Middle frontal gyrus (tissue), 1 donor: ENCODE measurements around the gene SDHB.
"Not testable (repeated sequence)": the region's sequence is repeated elsewhere in the genome, so short reads cannot be mapped to it uniquely, and the experiment has no call there.

ENCODE experiments used
- DNase-seq: peaks from one replicate; pipeline ENCODE4 v3.0.0-alpha.2; 2015; ENCODE audit warnings: low spot score; ENCODE audit errors: extremely low spot score

The SDHB gene

DNA sequence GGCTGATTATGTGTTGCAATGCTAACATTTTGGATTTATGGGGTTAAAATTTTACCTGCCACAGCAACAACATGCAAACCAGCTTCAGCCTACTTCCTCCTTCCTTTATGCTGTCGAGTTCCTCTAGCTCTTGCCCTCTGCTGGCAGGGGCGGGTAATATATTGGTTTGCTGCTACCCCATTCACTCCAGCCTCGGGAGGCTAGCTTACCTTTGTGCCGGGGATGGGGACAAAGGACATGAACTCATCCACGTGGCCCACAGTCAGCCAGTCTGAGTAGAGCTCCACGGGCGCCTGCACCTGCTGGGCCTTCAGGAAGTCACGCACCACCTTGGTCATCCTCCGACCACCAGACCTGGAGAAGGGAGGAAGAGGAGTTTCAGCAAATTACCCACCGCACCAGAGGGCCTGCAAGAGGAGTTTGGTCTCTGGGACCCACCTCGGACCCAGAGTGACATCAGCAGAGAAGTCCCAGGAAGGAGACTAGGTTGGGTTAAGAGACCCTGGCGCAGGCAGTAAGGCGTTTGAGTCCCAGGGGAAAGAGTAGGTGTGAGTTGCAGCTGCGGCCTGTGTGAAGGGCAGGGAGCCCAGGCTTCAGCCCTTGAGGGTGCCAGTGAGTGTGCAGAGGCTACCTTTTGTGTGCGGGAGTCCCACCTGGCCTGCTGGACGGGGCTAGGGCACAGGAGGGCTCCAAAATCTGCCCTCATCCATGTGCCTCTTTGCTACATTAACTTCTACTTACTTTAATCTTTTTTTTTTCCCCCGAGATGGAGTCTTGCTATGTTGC is 21.8 kb upstream of the SDHB start:
- no peak for DNase-seq

DNA sequence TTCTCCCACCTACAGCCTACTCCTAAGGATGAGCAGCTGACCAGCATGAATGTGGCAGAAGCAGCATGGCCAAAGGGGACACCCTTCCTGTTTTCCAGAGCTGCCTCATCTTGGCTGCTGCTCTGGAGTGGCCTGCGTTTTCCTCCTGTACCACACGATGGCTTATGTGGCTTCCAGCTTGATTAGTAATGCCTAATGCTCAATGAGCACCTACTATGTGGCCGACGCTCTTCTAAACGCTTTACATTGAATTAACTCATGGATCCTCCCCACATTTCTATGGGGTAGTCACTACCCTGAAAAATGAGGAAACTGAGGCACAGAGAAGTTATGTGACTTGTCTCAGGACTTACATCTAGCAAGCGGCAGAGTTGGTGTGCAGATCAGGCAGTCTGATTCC is 18.0 kb upstream of the SDHB start:
- no peak for DNase-seq

DNA sequence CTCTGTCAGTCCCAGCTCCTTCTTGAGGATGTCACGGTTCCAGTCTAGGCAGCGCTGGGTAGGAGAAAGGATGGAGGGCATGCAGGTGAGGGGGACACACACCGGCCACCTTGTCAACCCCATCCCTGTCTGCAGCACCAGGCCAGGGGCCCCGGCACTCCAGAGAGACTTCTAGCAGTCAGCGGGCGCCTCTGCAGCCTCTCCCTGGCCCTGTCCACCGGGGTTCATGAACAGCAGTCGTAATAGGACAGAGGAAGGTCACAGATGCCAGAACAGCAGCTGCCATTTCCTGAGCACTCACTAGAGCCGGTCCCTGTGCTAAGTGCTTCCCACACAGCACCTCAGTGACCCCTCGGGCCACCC is 16.3 kb upstream of the SDHB start:
- no peak for DNase-seq

DNA sequence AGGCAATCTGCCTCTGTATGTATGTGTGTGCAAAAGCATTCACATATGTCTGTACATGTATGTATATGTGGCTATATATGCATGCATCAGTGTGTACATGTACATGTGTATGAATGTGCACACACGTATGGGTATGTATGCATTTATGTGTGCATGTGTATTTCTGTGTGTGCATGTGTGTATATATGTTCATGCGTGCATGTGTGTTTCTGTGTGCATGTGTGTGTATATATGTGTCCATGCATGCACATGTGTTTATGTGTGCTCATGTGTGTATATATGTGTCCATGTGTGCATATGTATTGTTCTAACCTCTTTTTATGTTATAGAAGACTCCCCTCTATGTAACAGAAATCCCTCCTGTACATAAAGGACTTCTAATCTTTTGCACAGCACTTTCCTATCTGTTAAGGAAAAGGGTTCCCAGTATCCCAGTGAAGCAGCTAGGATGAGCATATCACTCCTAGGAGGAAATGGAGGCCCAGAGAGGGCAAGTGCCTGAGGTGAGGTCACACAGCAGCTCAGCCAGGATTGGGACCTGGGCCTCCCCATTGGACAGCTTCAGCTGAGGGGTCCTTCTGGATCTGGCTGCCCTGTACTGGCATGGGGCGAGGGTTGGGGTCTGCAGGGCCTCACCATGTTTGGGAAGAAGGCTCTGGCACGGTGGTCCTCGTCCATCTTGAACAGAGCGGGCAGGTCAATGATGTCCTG is 15.8 kb upstream of the SDHB start:
- DNase-seq, result no peak

DNA sequence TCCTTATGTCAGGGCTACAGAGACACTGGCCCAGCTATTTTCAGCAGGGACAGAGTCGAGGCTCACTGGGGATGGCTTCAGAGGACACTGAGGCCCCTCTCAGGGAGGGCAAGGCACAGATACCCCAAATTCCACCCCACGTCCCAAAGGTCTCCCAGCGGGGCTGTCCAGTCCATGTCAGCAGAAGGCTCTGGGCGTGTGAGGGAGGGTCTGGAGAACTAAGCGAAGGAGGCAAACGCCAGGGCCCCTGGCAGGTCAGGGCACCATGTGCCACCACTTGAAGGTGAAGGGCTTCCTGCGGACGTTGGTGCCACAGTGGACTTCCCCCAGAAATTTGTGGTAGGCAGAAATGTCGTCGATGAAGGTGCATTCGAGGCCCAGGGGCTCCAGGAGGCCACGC is 15.0 kb upstream of the SDHB start:
- no peak for DNase-seq

DNA sequence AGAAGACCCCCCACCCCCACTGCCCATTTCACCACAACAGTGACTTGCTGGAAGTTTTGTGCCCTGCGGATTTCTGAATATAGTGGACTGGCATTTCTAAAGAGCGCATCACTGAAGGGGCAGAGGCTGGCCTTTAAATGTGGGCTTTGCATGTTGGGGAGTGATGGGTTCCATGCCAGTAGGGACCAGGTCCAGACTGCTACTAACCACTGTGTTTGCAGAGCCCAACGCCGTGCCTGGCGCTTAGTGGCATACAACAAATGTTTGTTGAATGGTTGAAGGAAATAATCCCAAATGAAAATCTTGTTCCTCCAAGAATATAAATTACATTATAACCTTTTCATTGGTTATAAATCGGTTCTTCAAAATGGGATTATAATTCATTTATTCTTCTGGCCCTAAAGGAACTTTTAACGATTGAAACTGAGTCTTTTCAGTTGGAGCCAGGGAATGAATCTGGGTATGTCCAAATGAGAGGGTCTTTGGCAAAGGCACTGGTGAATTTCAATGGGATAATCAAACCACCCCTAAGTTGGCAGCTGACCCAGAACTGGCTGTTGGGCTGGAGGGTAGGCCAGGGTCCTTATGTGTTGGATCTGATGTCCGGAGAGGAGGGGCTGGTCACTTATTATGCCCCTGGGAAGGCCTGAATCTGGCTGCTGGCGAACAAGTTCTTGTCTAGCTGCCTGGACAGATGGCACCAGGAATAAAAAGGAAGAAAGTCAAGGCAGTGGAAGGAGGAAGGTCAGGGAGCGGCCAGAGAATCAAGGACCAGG is 13.8 kb upstream of the SDHB start:
- no peak for DNase-seq

DNA sequence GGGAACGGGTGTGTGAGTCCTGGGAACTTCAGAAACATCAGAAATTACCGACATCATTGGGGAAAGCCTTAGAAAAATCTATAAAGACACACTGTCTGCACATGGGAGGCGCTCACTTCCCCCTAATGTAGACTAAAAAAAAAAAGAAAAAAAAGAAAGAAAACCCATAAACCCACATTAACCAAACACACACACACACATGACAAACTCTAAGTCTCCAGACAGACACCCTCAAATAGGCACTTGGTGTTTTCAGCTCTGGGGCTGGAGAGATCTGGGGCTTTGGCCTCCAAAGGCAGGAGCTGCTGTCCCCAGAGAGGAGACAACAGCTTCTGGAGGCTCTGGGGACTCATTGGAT is 13.2 kb upstream of the SDHB start:
- DNase-seq, result no peak

DNA sequence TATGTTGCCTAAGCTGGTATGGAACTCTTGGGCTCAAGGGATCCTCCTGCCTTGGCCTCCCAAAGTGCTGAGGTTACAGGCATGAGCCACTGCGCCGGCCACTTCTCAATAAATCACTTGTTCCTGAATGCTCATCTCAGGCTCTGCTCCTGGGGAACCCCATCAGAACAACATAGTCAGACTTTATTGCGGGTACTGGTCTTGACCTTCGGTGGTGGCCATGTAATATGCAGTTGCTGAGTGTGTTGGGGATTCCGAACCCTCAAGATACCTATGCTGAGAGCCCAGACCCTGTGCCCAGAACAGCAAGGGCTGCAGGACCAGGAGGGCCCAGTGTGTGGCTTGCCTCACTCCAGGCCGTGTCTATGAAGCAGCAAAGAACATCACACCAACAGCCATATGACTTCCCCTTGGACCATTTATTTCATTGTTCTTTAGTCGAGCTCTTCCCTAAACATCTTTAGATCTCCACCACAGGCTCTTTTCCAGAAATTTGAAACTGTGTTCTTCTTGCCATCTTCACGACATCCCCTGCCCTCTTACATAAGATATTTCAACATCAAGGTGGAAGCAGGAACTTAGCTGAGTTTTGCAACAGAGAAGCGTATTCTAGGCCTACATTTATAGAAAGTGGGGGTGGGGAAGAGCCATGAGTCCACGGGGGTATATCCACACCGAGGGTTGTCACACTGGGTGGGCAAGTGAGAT is 12.7 kb upstream of the SDHB start:
- no peak for DNase-seq

DNA sequence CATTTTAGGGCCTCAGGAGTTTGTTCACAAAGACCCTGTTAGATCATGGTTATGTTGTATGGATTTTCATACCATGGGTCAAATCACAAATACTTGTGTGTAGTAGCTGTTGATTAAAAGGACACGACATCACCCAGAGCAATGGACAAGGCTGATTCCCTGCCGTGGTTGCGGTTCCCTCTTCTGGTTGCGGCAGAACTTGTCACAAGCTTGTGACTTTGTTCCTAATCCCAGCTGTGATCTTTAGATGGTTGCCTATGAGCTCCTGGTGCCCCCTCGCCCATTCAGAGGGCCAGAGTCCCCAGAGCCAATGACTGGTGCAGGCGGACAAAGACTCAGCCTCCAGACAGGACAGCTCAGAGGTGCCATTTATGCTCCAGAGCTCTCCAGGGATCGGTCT is 11.8 kb upstream of the SDHB start:
- no peak for DNase-seq

DNA sequence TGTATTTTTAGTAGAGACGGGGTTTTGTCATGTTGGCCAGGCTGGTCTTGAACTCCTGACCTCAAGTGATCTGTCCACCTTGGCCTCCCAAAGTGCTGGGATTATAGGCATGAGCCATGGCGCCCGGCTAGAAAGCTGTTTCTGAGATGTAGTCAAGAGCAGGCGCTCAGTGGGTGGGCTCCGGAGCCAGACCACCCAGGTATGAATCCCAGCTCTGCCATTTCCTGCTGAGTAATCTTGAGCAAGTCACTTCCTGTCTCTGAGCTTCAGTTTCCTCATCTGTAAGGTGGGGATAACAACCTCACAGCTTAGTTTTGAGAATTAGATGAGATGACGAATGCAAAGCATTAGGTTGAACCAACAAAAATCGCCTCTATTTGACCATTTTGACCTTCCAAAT is 8.9 kb upstream of the SDHB start:
- DNase-seq, result not testable (repeated sequence)

DNA sequence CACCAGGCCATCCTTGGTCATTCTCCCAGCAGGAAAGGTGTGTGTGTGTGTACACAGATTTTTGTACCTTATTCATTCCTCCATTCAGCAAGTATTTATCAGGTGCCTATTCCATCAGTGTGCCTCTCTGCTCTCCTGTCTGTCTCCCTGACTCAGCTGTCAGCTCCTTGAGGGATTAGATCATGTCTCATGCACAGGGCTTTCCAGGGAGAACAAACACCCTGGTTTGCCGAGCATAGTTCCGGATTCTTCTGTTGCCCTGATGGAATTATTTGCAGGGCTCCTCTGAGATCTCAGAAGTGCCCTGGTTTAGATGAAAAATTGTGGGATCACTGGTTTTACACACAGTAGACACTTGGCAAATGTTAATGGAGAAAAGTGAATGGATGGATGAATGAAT is 8.1 kb upstream of the SDHB start:
- DNase-seq, result no peak

DNA sequence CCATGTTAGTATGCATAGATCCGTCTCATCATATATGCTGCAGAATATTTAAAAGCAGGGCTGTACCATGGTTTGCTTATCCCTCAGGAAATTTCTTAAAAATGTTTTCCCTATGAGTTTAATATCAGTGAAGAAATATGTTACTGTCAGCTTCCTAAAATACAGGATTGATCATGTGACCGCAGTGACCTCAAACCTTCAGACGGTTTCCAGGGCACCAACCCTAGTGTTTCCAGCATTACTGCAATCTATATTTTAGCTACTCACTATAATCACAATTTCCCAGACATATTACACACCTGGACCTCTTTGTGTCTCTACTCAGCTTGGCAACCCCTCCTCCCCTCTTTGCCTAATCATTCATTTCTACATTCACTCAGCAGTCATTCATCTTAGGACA is 7.7 kb upstream of the SDHB start:
- no peak for DNase-seq

DNA sequence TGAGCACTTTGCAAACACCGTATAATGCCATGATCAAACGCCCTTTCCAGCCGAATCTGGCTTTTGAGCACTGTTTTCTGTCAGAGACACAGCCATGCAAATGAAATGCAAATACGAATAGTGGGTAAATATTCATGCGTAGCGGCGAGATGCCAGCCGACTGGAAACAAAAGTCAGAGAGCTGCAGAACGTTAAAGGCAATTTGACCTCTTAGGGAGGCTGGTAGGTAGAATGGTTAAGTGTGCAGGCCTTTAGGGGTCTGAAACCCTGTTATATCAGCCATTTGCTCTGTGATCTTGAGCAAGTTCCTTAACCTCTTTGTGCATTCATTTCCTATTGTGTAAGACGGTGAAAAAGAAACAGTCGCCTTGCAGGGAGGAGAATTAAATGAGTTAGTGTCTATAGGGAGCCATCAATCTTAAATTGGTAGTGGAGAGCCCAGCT is 6.5 kb upstream of the SDHB start:
- no peak for DNase-seq

DNA sequence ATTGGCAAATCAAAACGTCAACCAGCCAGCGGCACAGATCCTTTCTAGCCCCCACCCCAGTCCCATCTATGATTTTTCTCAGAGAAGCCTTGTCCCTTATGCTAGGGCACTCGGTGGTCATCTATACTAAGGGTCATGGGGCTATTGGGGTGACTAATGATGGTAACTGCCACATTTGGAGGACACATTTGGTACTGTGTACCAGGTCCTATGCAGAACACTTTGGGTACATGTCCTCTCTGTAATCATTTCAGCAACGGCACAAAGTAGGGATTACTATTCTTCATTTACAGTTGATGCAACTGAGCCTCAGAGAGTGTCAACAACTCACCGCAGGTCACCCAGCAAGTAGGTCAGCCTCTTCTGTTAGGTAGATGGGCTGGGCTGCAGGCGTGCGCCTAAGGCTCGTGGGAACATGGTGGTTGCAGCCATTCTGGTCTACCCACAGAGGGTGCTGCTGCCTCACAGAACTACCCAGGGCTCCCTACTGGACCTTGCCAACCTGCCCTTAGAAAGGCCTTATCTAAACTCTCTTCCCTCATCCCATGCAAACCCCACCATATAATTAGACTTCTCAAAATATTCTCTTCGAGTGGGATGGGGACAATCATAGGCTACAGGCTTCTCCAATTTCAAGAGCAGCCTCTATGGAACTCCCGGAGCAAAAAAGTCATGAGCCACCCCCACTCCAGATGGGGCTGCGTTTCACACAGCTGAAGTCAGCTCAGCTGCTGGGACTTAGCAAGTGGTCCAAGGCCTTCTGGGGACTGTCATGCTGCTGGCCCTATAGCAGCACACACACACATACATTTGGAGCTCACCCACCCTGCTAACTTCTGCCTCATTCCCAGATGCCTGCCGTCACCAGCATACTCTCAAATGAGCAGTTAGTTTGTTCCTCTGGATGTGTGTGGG is 5.8 kb upstream of the SDHB start:
- DNase-seq, result peak; percentile 43

DNA sequence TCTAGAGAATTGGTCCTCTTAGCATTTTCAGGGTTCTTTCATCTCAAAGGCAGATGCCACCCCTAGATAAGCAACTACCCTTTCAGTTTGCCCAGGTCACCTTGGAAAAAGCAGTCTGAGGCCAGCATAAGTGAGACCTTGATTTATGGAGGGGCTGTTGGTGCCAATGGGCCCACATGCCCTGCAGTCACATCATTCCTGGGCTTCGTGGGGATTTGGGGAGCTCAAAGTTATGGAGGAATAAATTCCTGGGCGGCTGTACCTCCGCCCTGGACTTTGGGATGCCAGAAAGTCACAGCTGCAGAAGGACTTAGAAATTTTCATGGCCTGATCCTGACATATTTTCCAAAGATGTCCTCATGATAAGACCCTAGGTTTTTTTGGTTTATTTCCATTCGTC is 2.7 kb upstream of the SDHB start:
- DNase-seq, result no peak

DNA sequence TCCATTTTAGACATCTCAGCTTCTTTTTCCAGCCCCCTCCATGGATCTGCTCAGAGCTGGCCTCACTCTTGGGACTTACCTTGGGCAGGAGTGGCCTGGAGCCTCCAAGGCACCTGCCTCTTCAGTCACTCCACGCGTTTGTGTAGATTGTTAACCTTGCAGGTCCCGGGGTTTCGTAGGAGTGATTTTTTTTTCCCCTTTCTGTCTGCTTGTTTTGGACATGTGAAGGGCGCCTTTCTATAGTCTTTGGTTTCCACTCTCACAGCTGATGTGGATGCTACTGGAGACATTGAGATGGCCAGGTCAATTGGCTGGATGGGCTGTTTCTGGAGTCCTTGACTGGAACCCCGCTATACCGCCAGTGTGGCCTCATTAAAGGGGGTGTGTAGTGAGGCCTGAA is 2.0 kb upstream of the SDHB start:
- DNase-seq, result no peak

DNA sequence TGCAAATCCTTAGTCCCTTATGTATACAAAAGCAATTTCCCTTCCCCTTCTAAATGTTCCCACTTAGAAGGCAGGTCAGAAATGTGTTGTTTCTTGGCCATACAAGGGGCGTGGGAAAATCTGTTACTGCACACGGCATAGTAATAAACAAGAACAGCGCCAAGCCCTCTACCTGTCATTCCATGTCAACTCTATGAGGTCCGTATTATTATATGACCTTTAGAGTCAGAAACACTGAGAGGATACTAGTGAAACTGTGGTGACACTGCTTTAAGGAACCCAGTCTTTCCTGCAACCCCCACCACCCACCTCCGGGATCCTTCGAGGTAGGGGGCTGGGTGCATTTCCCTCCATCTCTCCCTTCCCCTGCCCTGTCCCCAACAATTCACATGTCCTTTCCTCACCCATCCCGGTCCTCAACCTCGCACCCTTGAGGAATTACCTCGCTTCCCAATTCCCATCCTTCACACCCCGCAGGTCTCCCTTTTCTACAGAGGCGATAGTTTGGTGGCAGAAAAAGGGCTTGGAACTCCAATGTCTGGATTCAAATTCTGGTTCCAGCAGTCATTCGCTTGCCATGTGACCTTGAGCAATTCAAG is 647 bp downstream of the SDHB start:
- DNase-seq, result no peak

DNA sequence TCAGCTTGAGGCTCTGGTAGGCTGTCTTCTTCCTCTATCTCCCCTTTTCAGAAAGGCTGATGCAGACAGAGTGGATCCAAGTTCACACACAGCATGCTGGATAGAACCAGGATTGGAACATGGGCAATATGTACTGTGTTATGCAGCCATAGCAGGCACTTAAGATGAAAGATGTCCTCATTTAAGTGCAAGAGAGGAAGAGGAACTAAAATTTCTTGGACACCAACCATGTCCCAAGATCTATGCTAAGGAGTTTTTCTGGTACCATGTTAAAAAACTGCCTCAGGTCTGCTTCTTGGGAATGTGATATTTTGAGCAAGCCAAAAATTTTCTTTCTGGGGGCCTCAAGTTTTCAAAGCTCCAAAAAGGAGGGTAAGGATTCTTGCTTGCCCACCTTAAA is 1.2 kb downstream of the SDHB start:
- no peak for DNase-seq

DNA sequence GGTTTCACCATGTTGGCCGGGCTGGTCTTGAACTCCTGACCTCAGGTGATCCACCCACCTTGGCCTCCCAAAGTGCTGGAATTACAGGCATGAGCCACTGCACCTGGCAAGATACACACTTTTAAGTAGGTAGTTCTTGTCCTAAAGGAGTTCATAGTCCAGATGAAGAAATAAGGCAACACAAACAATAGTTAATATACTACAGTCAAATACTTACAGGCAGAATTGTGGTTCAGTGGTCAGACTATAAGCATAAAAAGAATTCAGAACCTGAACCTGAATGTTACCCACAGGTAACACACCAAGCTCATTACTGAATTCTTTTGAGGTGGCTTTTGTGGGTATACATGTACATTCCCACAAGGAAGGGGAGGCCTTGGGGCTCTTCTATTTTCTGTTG is 1.8 kb downstream of the SDHB start:
- DNase-seq, result no peak

DNA sequence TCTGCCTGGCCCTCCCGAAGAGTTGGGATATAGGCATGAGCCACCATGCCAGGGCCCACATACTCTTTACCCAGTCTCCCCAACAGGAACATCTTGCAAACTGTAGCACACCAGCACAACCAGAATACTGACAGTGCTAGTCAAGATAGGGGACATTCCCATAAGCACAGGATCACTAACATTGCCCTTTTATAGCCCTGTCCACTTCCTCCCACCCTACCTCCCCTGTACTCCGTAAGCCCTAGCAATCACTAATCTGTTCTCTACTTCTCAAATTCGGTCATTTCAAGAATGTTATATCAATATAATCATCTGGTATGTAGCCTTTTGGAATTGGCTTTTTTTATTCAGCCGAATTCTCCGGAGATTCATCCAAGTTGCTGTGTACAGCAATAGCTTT is 5.9 kb downstream of the SDHB start:
- no peak for DNase-seq

DNA sequence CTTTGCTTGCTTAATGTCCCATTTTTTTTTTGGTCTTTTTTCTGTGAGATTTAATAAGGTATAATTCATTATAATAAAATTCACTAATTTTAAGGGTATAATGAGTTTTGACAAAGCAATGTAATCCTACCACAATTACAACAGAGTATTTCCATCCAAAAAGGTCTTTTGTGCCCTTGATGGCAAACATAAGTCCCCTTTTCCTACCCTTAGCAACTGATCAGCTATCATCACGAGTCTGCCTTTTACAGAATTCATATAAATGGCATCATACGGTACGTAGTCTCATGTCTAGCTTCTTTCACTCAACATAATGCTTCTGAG is 7.5 kb downstream of the SDHB start:
- no peak for DNase-seq
